HG03175 (cell line): Measurements from ENCODE around the gene IFNA6.
"Not testable (repeated sequence)": the region's sequence is repeated elsewhere in the genome, so short reads cannot be mapped to it uniquely, and the experiment has no call there.

ENCODE experiments used
- ATAC-seq: cut with Tn5 transposase; IDR thresholded peaks from one replicate; pipeline ENCODE4 v1.9.1; 2021; ENCODE audit warnings: mild to moderate bottlenecking, moderate library complexity; ENCODE audit not compliant: unreplicated experiment

IFNA6 gene

GRCh38 chr9:21350787-21351186 is at the start of gene IFNA6:
IFNA6 (minus strand) TSS chr9:21350887; CDS start chr9:21350887, 0 bp downstream.
- ATAC-seq, result no peak

GRCh38 chr9:21399956-21400355 is 49.3 kb upstream of the IFNA6 start:
- ATAC-seq, result no peak

GRCh38 chr9:21398955-21399489 is 48.3 kb upstream of the IFNA6 start:
- ATAC-seq, result no peak

GRCh38 chr9:21395778-21396717 is 45.4 kb upstream of the IFNA6 start:
- peak; percentile 67 for ATAC-seq

DNA sequence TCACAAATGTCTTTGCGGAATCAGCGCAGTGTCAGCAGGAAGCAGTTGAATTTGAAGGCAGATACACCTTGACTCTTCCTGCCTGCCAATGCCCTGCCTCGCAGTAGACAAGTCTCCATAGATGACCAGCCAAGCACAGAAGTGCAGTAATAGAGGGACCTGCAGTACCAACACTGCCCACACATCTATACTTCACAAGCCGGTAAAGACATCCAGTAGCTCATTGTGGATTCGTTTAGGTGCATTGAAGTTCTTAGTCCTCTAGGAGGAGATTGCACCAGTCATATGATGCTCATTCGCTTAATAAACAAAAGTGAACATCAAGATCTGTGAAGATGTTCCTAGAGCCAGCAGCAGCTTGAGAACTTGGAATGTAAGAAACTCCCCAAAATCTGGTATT is 41.6 kb upstream of the IFNA6 start:
- peak; percentile 95 for ATAC-seq

DNA sequence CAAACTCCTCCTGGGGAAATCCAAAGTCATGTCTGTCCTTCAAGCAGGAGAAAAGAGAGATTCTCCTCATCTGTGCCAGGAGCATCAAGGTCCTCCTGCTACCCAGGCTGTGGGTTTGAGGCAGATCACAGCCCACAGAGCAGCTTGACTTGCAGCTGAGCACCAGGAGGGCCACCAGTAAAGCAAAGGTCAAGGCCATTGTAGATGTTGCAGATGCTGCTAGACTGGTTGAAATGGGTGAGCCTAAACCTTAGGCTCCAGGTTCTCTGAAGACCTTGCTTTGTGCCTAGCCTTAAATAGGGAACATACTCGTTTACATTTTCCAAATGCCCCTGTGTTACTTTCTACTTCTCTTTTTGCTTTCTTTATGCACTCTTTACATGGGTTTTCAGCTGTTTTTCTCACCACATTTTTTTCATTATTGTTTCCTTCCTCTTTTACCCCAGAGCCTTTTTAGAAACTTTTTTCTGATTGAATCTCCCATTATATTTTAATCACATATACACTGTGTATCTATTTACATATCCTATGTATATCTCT is 34.5 kb upstream of the IFNA6 start, which contains the start of gene IFNA2:
TSS of gene IFNA2 (minus strand) at position 268 of the 540 bp plus-strand sequence. CDS start at position 199, 69 bp downstream.
- no peak for ATAC-seq

- ATAC-seq, result no peak
Observed at GRCh38 chr9:21383627-21384026, 32.9 kb upstream of the IFNA6 start.

GRCh38 chr9:21381448-21382339 is 31.0 kb upstream of the IFNA6 start:
- ATAC-seq, result peak; percentile 98

- ATAC-seq, result not testable (repeated sequence)
Observed at GRCh38 chr9:21371467-21371866, 20.8 kb upstream of the IFNA6 start.

GRCh38 chr9:21367957-21368356 is 17.3 kb upstream of the IFNA6 start, which contains the start of gene IFNA13:
IFNA13 (minus strand) TSS chr9:21368057; CDS start chr9:21368010, 47 bp downstream.
- ATAC-seq, result no peak

DNA sequence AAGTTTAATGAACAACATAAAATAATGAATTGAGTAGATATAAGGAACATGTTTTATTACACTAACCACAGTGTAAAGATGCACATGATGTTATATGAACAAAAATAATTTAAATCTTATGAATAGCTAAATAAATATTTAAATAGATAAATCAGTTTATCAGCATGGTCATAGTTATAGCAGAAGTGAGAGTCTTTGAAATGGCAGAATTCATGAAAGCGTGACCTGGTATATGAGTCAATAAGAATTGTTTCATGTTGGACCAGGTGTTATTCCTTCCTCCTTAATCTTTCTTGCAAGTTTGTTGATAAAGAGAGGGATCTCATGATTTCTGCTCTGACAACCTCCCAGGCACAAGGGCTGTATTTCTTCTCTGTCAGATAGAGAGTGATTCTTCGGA is 16.5 kb upstream of the IFNA6 start:
- peak; percentile 95 for ATAC-seq

DNA sequence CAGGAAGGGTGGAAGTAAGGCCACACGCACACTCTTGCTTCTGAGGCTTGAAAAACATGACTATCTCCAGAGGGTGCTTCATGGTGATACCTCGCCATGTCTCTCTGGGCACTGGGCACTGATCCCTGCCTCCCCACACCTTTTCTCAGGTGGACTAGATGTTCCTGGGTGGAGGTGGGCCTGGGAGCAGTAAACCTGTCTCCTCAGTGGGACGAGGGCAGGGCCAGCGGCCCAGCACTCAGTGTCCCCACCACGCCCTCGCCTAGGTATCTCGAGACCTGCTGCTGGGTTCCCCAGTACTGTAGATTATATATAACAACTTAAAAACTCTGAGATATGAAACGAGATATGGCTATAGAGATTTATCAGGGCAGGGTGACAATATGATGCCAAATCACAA is 11.6 kb upstream of the IFNA6 start:
- no peak for ATAC-seq

DNA sequence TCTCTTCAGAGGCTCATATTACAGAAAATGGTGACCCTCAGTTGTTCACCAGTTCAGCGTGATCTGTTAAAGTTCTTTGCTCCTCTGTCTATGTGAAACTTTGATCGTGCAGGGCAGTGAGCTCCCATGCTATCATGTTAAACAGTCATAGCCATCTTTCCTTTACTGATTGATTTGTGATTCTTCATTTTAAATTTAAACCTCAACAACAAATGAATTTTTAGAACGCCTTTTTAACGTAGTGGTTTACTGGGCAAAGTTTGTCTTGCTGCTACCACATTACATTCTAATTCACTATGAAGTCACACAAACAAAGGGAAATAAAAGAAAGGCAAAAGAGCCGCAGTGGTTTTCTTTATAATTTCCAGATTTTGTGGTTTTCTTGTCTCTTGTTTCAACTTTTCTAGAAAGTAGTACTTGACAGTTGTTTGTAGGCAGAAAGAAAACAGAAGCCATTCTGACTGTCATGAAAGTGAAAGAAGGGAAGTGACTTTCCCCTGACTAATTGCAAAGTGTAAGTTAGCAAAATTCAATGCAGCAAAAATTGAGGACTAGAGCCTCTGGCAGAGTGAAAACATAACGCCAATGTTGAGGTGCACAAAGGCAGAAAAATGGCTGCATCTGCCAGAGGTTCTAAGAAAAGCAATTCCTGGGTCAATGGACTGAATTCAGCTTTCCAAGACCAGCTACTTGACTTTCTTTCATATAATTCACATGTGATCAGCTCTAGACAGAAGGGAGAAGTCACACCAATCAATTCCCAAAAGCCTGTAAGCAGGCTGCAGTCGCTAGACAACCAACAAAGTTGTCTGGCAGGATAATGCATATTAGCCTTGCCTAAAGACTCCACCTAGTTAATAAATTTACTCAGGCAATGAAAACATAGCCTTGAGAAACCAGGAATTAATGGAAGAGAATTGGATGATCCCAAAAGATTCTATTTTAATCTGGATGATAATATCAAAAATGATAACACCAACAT is 7.1 kb upstream of the IFNA6 start:
- peak; percentile 88 for ATAC-seq

- ATAC-seq, result no peak
Observed at GRCh38 chr9:21348430-21348970, 2.2 kb downstream of the IFNA6 start.

DNA sequence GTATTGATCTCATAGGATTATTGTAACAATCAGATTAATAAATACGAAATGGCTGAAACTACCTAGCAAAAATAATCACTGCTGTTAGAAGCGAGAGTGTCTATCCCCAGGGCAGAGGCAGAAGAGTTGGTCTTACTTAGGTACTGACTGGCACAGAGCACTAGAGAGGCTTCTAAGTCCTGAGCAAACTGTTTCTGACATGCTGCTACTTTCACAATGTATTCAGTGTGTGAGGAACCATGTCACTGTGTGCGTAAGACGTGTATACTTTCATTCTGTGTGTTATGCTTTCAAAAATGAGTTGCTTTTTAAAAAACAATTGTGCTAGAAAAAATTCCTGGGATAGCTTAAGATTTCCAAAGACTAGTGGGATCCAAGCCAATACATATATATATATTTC is 10.0 kb downstream of the IFNA6 start:
- no peak for ATAC-seq

- no peak for ATAC-seq
Observed at GRCh38 chr9:21336457-21336856, 14.2 kb downstream of the IFNA6 start.

GRCh38 chr9:21334701-21335632 is 15.7 kb downstream of the IFNA6 start, which contains the start of gene KLHL9:
KLHL9 (minus strand) TSS chr9:21335404; CDS start chr9:21334859, 545 bp downstream.
- peak; percentile 87 for ATAC-seq

GRCh38 chr9:21333226-21333625 is 17.5 kb downstream of the IFNA6 start:
- ATAC-seq, result no peak
